GM18861 (cell line): ENCODE data around the gene FSTL4.
"Not testable (repeated sequence)": the region's sequence is repeated elsewhere in the genome, so short reads cannot be mapped to it uniquely, and the experiment has no call there.

Experiments
- ATAC-seq: cut with Tn5 transposase; IDR thresholded peaks from one replicate; pipeline ENCODE4 v1.9.1; 2021; ENCODE audit not compliant: unreplicated experiment

FSTL4 gene

DNA sequence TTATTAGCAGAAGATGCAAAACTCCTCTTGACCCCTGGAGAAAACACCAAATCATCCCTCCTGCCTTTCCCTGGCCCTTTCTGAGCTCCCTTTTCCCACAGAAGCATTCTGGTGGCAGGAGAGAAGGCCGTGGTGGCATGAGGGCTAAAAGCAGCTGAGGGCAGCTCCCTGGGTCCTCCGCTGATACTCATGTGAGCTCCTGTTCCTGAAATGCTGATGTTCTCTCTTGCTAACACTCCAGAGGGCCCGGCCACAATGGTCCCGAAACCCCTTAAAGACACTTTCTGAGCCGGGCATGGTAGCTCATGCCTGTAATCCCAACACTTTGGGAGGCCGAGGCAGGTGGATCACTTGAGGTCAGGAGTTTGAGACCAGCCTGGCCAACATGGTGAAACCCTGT is 377.4 kb downstream of the FSTL4 start:
- no peak for ATAC-seq

DNA sequence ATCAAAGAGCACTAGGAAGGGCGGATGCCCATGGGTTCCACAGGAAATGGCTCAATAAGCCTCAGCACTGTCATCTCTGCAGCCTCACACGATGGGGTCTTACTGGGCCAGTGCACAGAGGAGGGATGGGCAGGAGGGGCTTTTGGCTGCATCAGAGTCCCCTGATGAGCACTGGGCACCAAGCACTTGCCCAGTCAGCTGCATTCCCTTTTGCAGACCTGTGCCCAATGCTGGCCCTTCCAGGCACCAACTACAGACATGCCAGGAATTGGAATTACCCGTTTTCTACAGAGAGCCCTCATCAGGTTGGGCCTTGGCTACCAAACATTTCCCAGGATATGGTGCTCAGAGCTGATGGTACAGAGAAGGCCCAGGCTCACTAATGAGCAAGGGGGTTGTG is 378.1 kb downstream of the FSTL4 start:
- no peak for ATAC-seq

DNA sequence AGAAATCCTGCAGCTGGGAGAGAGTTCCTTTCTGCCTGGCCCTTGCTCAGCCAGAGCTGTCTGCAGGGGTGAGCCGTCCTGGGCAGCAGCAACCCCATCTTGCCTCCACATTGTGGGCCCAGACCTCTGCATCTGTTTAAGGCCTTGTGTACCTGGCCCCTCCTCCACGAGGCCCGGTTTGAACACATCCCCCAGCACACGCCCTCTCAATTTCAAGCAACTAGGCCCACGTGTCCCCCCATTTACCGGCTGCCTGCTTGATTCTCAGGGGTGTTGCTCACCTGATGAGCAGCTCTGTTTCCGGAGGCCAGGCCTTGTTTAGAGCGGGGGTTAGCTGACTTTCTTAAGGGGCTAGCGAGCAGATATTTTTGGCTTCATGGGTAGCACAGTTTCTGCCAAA is 378.7 kb downstream of the FSTL4 start:
- ATAC-seq: no peak

DNA sequence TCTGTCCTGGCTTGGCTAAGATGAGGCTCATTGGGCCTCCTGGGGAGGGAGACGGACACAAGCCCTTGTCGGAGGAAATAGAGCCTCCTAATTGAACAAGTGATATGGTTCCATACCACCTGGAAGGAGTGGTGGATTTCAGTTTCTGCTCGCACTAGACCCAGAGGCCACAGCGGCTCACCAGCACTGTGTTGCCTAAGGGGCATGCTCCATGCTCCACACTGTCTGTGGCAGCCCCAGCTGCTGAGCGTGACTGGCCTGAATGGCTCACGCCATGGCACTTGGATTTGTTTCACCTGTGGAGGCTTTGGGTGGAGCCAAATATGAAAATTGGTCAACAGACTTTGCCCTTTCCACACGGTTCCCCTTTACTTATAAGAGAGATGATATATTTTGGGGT is 379.4 kb downstream of the FSTL4 start:
- no peak for ATAC-seq

DNA sequence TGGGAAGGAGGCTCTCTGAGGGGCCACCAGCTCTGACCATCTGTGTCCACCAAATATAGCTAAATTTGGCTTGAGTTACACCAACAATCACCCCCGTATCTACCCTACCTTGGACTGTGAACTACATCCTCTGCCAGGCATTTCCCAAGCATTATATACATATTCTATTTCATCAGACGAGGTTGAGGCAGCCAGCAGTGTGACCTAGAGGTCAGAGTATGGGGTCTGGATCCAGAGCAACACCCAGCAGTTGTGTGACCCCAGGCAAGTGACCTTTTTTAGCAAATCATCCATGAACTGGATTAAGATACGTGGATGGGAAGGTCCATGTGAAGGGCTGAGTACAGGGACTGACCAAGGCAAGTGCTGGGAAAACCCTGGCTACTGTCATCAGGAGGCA is 379.9 kb downstream of the FSTL4 start:
- no peak for ATAC-seq

DNA sequence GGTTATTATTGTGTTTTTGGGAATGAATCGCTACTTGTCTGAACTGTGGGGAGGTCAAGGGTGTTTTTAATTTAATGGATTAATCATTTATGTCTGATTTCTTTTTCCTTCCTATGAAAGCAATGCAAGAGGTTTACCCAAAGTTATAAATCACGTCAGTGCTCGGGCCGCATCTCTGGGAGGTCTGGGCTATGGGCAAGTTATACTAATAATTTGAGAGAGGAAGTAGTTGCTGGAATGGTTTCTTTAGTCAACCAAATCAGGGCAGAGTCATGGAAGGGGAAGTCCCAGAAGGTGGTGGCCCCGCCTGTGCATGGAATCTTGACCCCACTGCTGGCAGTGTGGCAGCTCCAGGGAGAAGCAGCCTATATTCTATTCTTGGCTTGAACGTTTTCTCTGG is 380.3 kb downstream of the FSTL4 start:
- no peak for ATAC-seq

DNA sequence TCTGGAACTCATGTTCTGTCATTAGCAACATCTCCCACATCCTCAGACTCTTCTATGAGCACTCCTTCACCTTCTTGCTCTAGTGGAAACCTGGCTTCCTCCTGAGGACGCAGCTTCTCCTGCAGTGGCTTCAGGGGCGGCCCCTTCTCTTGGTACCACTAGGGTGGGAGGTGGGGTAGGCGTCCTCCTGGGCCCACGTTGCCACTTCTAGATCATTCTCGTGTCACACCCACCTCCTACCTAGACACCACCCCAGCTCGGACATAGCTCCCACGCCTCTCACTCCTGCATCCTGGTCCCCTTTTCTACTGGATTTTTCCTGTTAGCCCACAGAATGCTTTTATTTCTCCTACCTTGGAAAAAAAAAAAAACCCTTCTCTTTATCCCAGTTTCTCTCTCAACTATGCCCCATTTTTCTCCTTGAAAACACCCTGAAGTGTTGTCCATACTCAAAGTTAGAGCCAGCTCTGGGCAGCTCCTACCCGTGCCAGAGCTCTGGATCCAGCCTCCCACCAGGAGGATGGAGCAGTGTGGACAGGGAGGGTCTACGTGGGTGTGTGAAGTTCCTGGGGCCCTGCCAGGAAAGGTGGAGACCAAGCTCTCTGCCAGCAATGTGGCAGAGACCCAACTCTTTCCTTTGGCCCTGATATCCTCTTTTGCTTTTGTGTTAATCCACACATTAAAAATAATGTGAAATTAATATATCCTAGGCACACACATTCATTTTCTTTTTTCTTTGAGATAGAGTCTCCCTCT is 381.3 kb downstream of the FSTL4 start:
- ATAC-seq: no peak

DNA sequence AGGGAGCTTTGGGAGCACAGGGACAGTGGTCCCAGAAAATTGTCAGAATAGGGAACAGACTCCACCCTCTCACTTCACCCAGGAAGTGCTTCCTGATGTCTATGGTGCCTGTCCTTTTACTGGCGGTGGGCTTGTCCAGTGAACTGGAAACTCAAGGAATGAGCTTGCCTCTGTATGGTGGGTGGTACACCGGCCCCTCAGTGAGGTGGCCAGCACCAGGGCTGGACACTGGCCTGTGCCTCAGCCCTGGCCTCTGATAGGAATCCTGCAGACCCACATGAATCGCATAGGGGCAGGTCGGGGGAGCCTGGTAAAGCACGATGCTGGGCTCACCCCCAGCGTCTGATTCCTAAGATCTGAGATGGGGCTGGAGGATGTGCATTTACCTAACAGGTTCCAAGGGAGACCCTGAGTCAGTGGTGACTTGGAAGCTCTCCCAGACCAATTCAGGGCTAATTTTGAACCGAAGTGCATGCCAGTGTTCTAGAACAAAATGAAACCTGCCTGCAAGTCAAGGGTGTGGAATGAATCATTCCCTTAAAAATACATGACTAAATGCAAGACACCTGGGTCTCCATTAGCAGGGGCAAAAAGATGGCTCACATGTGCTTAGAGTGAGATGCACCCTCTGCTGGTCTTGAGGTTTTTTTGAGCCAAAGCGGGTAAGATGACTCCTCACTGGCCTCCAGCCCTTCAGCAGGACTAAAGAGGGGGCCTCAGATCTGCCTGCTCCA is 382.2 kb downstream of the FSTL4 start:
- ATAC-seq: no peak

DNA sequence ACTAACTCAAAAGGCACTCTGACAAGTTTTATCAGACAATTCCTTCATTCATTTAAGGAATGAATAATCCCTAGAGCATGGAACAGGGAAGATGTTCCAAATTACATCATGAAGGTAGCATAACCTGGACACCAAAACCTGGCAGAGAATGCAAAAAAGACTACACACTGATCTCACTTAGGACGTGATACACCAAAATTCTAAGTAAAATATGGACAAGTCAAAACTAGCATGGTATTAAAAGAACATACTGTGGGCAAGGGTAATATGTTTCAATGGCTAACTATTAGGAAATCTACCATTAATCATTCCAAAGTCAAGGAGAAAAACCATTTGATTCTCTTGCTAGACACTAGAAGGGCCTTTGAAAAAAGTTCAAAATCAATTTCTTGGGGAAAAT is 384.0 kb downstream of the FSTL4 start:
- ATAC-seq: no peak

DNA sequence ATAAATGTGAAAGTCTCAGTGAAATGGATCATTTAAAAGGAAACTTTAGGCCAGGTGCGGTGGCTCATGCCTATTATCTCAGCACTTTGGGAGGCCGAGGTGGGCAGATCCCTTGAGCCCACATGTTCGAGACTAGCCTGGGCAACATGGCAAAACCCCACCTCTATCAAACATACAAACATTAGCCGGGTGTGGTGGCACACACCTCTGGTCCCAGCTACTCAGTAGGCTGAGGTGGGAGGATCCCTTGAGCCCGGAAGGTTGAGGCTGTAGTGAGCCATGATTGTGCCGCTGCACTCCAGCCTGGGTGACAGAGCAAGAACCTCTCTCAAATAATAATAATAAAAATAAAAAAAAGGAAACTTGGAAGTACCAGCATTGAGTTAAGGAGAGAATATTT is 384.4 kb downstream of the FSTL4 start:
- ATAC-seq: no peak

DNA sequence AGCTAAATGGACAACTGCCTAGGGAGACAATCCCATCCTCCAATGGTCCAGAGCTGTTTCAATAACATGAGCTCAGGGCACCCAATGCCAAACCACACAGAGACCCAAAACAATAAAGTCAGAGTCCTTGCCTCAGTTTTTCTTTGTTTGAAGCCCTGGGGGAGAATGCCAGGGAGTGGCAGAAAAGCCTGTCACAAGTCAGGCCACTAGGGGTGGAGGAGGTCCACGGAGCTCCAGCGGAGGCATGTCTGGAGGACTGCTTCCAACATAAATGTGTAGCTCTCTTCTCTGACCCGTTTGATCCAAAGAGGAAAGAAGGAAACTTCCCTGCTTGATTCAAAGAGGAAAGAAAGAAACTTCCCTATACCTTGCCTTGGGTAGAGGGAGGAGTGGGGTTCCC is 385.3 kb downstream of the FSTL4 start:
- no peak for ATAC-seq

DNA sequence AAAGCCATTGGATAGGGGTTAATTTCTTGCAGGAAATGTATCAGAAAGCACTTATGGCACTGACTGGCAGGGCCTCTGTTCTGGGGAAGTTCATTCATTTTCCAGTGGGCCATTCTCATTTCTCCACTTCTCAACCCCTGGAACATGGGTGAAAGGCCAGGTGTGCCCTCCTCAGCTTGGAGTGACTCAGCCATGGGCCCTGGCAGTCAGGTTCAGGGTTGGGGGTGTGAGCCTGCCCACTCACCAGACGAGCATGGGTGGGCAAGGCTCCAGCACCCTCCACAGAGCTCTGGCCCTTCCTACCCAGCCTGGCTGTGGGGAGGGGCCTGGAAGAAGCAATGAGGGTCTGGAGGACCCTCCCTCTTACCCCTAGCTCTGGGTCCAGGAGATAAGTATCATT is 386.2 kb downstream of the FSTL4 start:
- no peak for ATAC-seq

DNA sequence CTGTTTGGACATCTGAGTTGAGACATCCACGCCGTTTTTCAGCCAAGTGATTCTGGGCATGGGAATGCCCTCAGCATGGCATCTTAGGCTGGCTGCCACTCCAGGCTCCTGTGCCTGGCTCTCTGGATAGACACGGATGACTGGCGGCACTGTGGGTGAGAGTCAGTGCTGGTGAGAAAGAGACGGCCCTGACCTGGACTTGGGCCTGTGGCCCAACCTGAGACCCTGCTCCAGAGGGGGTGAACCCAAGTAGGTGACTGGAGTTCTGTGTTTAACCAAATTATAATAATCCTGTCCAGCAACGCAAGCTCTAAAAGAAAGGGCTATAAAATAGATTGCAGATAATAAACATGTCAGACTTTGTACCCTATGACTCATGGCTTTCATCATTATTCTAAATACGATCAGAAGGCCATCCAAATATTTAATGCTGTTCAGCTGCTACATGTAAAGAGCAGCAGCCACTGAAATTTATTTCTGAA is 386.6 kb downstream of the FSTL4 start:
- no peak for ATAC-seq

DNA sequence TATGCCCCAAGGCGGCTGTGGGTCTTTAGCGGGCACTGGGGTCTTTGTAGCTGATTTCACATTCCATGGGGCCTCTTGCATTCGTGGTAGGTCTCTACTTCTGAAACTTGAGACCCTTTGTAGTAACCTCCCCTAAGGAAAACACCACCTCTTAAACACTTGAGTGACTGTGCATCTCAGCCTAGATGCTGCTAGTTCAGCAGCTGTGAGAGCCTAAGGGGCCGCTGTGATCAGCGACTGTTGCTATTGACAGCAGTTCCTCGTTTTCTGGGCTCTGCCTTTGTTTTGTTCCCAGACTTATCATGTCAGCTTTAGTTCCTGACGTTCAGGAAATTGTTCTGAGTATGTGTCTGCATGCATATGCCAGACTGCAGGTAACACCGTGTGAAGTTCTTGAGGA is 389.4 kb downstream of the FSTL4 start:
- ATAC-seq: no peak

DNA sequence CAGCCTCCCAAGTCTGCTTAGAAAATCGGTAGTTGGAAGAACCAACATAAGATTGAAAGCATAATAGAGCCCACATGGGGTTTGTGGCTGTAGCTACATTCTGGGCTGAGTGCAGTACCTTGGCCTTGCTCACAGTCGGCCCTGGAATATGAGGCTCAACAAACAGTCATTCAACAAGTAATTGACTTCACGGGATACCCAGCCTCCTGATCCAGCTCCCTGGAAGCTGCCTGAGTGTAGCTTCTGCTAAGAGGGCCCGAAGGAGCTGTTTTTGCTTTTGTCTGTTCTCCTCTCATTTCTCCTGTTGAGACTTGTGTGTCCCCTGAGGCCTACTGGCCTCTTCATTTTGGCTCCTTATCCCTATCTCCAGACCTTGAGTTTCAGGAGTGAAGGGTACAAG is 389.8 kb downstream of the FSTL4 start:
- no peak for ATAC-seq

DNA sequence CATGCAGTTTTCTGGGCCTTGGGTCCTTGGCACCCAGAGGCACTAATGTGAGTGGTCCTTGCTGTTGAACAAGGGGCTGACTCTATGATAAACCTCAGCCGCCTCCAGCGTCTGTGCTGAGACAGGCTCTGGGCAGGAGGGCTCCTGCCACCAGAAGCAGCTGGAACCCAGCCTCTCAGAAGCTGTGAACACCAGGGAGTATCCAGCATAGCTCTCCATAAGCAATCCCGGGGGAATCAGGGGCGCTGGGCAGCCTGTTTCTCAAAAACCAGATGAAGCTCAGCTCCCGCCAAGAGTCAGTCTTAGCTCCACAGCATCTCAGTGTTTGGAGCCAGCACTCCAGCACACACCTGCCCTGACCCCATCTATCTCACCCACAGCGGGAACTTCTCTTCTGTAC is 390.3 kb downstream of the FSTL4 start:
- no peak for ATAC-seq

DNA sequence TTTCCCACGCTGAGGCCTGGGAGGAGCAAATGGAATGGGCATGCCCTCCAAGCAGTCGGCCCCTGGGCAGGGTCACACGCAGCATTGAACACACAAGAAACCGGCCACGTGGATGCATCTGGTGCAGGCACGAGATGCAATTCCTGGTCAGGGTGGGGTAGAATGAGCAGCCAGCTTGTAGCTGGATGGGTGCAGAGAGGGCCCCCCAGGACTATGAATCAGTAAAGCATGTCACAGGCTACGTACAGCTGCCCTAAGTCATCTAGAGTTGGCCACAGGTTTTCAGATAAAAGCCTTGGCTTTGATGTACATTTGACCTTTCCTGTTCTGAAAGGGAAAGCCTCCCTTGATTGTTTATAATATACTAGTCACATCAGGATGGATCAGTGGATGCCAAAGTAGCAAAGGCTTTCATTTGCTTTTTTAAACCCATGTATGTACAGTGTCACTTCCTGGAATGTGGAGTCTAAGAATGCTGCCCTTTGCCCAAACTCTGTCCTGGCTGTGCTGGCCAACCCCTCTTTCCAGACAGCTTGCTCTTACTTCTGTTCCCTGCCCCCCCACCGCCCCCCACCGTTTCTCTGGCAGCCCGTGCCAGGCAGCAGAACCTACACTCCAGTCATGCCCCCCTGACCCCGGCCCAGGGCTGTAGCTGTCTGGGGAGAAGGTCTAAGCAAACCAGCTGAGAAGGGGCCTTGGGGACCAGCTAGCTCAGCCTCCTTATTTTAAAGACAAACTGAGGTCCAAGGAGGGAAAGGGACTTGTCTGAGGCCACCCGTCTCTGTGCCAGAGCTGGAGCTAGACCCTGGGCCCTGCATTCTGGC is 391.3 kb downstream of the FSTL4 start:
- ATAC-seq: no peak

DNA sequence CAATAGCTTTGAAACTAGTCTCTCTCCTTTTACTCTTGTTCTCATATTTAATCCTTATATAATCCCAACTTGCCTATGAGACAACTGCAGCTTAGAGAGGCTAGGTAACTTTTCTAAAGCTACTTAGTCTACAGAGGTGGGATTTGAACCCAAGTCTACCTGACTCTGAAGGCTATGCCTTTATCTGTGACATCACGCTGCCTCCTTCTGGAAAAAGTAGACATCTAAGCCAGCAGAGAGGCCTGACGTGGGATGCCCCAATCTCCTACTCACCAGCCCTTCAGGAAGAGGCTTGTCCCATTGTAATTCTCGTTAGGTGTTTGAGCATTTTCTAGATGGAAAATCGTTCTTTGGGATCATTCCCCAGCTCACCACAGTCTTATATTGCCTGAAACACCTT is 393.0 kb downstream of the FSTL4 start:
- ATAC-seq: no peak

DNA sequence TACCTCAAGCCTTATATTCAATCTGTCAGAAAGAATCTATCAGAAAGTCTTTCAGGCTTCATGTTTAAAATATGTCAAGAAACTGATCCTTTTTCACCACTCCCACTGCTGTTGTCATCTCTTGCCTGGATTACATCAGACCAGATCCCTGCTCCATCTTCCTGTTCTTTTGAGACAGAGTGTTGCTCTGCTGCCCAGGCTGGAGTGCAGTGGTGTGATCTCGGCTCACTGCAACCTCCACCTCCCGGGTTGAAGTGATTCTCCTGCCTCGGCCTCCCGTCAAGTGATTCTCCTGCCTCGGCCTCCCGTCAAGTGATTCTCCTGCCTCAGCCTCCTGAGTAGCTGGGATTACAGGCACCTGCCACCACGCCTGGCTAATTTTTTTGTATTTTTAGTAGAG is 396.2 kb downstream of the FSTL4 start:
- not testable (repeated sequence) for ATAC-seq

DNA sequence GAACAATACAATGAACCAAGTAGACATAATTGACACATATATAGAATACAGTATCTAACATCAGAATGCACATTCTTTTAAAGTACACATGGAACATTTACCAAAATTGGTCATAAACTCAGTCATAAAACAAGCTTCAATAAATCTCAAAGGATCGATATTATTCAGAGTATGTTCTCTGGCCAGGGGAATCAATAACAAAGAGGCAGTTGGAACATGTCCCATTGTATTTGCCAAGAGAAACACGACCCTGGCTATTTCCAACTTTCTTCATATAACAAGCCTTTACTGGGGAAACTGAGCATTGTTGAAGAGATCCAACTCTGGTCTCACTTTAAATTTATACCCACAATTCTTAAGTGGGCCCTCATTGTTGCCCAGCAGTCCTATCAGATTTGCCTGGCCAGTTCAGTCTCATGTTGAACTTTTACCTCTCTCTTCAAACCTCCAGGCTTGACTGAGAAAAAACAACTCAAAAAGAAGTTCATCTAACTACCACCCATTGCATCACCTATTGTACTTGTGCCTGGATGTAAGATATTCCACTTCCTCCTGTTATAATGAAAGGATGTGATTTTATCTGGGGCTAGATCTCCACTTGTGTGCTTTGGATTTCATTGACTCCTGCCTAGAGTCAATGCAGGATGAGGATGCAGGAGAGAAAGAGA is 398.1 kb downstream of the FSTL4 start:
- ATAC-seq: no peak

DNA sequence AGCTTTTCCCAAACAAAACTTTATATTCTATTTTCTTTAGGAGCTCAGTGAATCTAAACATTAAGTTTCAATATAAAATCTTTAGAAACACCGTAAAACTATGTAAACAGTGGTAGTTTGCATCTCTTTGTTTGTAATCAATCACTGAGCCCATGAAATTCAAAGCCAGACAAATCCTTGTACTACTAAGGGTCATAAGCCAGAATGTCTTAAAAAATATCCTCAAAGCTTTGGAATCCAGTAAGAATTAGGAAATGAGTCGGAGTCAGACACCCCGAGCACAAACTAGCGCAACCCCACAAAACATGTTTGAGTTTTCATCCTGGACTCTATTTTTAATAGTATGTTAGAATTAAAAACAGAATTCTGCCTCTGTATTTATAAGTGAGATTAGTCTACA is 406.7 kb downstream of the FSTL4 start:
- ATAC-seq: no peak
